SIG-M5 (cell line): Measurements from ENCODE around the gene GLIS2.
"Not testable (repeated sequence)": the region's sequence is repeated elsewhere in the genome, so short reads cannot be mapped to it uniquely, and the experiment has no call there.

Source experiments
- DNase-seq: peaks from one replicate; lab custom pipeline; 2025; lab: John Stamatoyannopoulos, UW

GLIS2 gene

GRCh38 chr16:4334724-4335495, 19.0 kb downstream of the GLIS2 start:
- DNase-seq: no peak

DNA sequence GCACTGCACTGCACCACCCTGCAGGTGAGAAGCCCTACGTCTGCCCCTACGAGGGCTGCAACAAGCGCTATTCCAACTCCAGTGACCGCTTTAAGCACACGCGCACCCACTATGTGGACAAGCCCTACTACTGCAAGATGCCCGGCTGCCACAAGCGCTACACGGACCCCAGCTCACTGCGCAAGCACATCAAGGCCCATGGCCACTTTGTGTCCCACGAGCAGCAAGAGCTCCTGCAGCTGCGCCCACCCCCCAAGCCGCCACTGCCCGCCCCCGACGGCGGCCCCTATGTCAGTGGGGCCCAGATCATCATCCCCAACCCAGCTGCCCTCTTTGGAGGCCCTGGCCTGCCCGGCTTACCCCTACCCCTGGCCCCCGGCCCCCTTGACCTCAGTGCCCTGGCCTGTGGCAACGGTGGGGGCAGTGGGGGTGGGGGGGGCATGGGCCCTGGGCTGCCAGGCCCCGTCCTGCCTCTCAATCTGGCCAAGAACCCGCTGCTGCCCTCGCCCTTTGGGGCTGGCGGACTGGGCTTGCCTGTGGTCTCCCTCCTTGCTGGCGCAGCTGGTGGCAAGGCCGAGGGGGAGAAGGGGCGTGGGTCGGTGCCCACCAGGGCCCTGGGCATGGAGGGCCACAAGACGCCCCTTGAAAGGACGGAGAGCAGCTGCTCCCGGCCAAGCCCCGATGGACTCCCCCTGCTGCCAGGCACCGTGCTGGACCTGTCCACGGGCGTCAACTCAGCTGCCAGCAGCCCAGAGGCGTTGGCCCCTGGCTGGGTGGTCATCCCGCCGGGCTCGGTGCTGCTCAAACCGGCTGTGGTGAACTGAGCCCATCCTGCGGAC, 21.1 kb downstream of the GLIS2 start:
- DNase-seq: no peak

DNA sequence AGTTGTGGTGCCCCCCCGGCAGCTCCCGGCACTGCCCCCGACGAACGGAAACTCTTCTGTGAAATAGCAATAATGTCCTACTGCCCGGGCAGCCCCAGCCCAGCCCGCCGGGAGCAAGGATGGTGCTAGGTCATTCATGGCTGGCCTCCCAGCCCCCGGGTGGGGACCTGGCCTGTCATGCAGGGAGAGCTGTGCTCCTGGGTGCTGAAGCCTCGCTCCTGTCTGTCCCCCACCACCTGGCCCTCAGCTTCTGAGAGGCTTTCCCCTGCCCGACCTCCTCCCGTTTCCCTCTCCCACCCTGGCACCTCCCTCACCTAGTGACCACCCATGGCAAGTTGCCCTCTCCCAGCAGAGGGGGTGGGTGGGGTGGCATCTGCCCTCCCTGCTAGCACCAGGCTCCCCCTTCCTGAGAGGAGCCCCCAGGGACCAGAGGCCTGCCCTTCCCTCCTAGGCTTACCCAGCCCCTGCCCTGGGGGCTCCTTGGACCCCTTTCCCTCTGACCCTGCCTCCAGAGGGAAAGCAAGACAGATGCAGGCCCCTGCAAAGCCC, 21.7 kb downstream of the GLIS2 start:
- DNase-seq: no peak

DNA sequence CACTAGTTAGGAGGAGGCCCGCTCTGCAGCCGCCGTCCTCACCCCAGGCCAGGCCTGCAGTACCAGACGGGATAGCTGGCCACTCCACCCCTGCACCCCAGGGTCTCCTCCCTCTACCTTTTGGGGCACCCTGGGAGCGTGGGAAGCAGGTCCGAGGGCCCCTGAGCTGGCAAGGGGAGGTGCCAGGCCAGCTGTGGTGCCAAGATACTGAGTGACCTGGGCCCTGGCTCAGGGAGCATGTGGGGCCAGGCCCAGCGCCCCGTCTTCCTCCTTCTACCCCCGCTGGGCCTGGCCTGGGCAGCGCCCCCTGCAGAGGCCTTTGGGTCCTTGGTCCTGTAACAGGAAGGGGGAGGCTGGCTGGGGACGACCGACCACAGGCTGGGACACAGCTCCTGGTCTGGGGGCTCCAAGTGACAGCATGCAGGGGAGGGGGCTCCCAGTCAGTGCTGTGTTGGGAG, 22.3 kb downstream of the GLIS2 start:
- no peak for DNase-seq

- DNase-seq: no peak
Observed at GRCh38 chr16:4338712-4339299, 22.9 kb downstream of the GLIS2 start.

DNA sequence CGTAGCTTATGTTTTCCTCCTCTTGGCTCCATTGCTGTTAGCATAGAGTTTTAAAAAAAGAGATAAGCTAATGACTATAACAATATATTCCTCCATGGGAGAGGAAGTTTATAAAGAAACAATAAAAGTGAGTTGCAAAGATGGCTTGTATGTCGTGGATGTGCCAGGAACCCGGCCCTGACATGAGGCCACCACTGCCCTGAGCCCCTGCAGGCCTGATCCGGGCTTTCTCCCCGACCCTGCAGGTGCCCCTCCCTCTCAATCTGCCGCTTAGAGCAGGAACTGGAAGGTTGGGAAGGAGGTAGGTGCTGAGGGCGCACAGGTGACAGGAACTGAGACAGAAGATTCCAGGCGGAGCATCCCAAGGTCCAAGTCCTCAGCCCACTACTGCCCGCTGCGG, 23.6 kb downstream of the GLIS2 start:
- no peak for DNase-seq

DNA sequence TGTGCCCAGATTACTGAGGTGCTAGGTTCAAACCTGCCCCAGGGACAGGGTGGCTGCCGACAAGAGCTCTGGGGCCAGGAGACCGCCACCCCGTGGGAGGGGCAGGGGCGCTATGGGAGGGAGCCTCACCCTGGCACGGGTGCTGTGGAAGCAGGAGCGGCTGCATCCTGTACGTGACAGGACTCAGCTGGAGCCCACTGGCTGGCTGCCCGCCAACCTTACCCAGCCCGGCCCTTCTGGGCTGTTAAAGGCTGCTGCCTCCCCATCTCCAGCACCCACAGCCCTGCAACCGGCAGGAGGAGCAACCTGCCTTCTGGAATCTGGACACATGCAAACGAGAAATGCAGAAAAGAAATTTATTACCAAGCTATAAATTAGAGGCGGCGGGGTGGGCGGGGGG, 24.0 kb downstream of the GLIS2 start:
- DNase-seq: no peak

- DNase-seq: no peak
Observed at GRCh38 chr16:4340443-4340842, 24.6 kb downstream of the GLIS2 start.

DNA sequence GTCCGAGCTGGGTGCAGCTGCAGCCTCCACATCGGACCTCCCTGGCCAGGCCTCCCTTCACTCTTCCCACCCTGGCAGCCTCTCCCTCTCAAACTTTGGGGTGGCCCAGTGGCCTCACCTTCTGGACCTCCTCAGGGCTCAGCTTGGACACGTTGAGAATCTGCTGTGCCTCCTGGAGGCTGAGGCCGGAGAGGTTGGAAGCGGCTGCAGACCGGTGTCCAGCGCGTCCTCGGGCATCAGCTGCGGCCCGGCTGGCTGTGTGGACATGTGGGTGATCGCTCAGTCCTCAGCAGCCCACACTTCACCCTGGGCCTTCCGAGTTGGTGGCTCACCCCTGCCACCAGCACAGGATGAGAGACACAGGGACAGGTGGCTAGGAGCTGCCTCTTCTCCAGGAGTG, 25.4 kb downstream of the GLIS2 start:
- no peak for DNase-seq

DNA sequence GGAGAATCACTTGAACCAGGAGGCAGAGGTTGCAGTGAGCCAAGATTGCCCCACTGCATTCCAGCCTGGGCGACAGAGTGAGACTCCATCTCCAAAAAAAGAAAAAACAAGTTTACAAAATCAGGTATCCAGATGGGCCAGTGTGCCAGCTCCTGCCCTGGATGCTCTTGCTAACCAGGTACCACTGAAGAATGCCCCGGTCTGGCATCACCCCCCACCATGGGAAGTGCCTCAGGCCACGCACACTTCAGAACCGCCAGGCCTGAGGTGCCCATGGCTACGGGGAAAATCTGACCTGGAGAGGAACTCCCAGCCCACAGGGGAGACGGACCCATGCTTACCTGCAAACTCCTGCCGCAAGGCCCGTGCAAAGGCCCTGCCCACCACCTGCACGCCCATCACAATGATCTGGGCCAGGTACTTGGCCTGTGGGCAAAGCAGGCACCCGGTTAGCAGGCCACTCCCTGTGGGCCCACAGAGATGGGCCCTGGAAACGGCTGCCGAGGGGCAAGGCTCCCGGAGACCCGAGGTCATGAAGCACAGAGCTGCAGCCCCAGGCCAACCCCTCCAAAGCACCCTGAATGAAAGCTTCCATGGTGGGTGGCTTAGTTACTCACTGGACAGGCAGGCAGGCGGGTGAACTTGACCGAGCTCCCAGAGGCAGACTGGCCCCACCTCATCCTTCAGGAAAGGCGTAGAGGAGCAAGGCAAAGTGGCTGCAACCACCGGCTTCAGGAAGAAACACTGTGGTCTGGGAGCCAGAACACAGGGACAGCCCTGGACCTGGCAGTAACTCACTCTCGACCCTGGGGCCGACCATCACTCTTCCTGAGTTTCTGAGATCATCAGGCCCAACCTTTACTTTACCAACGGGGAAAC, 27.2 kb downstream of the GLIS2 start:
- DNase-seq: no peak

- not testable (repeated sequence) for DNase-seq
Observed at GRCh38 chr16:4344300-4344982, 28.6 kb downstream of the GLIS2 start.

DNA sequence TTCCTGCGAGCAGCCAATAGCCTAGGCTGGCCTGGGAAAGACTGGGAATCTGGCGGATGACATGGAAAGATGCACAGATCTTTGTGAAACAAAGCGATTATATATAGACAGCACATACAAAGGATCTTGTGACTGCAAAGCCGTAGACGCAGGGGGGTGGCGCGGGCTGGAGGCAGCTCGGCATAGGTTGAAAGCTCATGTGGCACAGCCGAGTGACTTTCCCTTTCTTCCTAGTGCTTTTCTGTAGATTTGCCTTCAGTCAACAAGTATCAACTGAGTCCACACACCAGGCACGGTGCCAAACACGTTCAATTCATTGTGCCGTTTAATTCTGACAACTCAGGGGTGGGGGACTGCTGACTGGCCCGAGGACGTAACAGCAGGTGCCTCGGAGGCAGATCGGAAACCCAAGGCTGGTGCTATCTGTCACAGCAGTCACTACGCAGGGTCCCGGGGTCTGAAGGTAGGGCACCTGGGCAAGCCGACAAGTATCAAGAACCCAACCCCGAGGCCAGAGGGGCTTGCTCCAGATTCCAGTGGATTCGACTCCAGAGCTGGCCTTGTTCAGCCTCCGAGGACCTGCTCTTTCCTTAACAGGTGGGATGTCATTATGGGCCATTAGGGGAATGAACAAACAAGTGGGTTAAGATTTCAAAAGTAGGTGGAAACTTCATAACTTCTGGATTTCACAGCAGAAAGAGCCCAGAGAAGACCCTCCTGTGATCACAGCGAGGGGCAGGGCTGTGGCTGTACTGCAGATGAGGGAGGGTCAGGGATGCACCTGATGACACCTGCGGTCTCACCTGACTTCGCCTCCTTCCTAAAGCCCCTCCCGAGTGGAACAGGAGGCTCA, 29.3 kb downstream of the GLIS2 start:
- no peak for DNase-seq

GRCh38 chr16:4345836-4346781, 30.2 kb downstream of the GLIS2 start:
- DNase-seq: no peak

GRCh38 chr16:4347010-4347409, 31.1 kb downstream of the GLIS2 start:
- DNase-seq: peak; percentile 56

DNA sequence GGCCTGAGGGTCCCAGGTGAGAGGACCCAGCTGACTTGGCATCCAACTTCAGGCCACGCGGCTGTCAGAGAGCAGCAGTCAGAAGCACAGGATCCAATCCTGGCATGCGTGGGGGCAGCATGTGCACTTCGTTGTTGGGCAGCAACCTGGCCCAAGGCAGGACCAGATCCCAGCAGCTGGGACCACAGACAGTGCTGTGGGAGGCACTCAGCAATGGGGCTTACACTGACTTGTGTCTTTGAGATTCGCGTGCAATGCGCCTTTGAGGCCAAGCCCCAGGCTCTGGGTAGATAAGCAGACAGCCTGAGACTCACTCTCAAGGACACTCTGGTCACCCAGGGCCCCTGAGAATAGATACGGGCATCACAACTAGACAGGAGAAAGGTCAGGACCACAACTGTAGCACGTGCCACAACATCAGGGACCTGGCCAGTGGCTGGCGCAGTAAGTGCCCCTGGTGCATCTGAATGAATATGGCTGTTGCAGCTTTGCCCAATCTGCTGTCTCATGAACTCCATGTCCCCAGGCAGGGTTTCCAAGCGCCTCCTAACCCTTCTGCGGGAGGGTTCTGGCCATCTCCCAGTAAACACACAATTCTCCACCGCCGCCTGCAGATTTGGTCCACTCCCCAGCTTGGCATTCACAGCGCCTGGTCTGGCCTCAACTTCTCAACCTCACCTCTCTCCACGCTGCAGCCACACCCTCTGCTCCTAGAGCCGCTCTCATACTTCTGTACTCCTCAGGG, 32.1 kb downstream of the GLIS2 start:
- DNase-seq: no peak

- DNase-seq: no peak
Observed at GRCh38 chr16:4349332-4349731, 33.5 kb downstream of the GLIS2 start.

DNA sequence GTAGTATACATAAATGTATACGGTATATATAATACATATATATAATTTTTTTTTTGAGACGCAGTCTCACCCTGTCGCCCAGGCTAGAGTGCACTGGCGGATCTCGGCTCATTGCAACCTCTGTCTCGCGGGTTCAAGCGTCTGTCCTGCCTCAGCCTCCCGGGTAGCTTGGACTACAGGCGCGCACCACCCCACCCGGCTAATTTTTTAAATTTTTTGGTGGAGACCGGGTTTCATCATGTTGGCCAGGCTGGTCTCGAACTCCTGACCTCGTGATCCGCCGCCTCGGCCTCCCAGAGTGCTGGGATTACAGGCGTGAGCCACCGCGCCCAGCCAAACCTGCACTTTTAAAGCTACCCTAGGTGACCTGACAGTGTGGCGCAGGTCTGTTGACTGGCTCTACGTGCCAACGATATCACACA, 34.5 kb downstream of the GLIS2 start:
- DNase-seq: no peak
